Skeletal muscle satellite cell (primary cell): ENCODE results near the gene PNPLA1.

ENCODE experiments used
- H3K27me3 ChIP-seq: 2 replicates; pipeline ENCODE4 v1.7.0; 2013; ENCODE audit warnings: low read length; ENCODE audit not compliant: control insufficient read depth, insufficient read depth
- H3K36me3 ChIP-seq: 2 replicates; pipeline ENCODE4 v1.7.0; 2013; ENCODE audit warnings: mild to moderate bottlenecking, control low read depth, low read length; ENCODE audit not compliant: insufficient read depth
- H3K4me1 ChIP-seq: 2 replicates; pipeline ENCODE4 v1.7.0; 2013; ENCODE audit warnings: low read length; ENCODE audit not compliant: control insufficient read depth, insufficient read depth
- H3K4me2 ChIP-seq: 2 replicates; pipeline ENCODE4 v1.7.0; 2013; ENCODE audit warnings: mild to moderate bottlenecking, low read length
- H3K4me3 ChIP-seq: 2 replicates; pipeline ENCODE4 v1.7.0; 2013; ENCODE audit warnings: low read length
- H3K9ac ChIP-seq: 2 replicates; pipeline ENCODE4 v1.7.0; 2013; ENCODE audit warnings: mild to moderate bottlenecking, low read depth, low read length, moderate library complexity
- H3K9me3 ChIP-seq: replicated peaks from 2 replicates; pipeline ENCODE4 v1.7.0; 2013; ENCODE audit warnings: mild to moderate bottlenecking, control low read depth, low read length

The PNPLA1 gene

GRCh38 chr6:36290668-36291620, 21.1 kb downstream of the PNPLA1 start:
- Histone ChIP-seq H3K4me1 (peaks cover 8% of the 10 kb centered on the region), H3K9me3 (no peaks in the 10 kb centered on the region)

GRCh38 chr6:36292170-36292569, 22.3 kb downstream of the PNPLA1 start:
- Histone ChIP-seq H3K36me3 (no peaks in the 10 kb centered on the region), H3K4me1 (peaks cover 8% of the 10 kb centered on the region), H3K4me3 (no peak overlapping the region), H3K9ac (no peak overlapping the region), H3K9me3 (no peaks in the 10 kb centered on the region), H3K27me3 (peaks cover 68% of the 10 kb centered on the region), H3K4me2 (no peak overlapping the region)

More at GRCh38 chr6:36290668-36291620, 21.1 kb downstream of the PNPLA1 start:
- H3K4me2 ChIP-seq = peak overlapping the region; percentile 3
- H3K9ac ChIP-seq = no peak overlapping the region
- H3K36me3 ChIP-seq = no peaks in the 10 kb centered on the region
- H3K27me3 ChIP-seq = peaks cover 68% of the 10 kb centered on the region
- H3K4me3 ChIP-seq = no peak overlapping the region

GRCh38 chr6:36296240-36296639, 26.4 kb downstream of the PNPLA1 start:
- Histone ChIP-seq H3K36me3 (no peaks in the 10 kb centered on the region), H3K9me3 (no peaks in the 10 kb centered on the region), H3K4me1 (no peaks in the 10 kb centered on the region), H3K9ac (no peak overlapping the region), H3K27me3 (peaks cover 72% of the 10 kb centered on the region), H3K4me3 (no peak overlapping the region), H3K4me2 (no peak overlapping the region)

GRCh38 chr6:36297051-36297450, 27.2 kb downstream of the PNPLA1 start:
- no peak overlapping the region for H3K4me3 ChIP-seq
- no peak overlapping the region for H3K4me2 ChIP-seq
- H3K27me3 ChIP-seq = peaks cover 79% of the 10 kb centered on the region
- no peaks in the 10 kb centered on the region for H3K4me1 ChIP-seq
- no peaks in the 10 kb centered on the region for H3K36me3 ChIP-seq
- no peaks in the 10 kb centered on the region for H3K9me3 ChIP-seq
- no peak overlapping the region for H3K9ac ChIP-seq

GRCh38 chr6:36297511-36297910, 27.7 kb downstream of the PNPLA1 start:
- Histone ChIP-seq H3K9ac (no peak overlapping the region), H3K27me3 (peaks cover 76% of the 10 kb centered on the region), H3K9me3 (no peaks in the 10 kb centered on the region), H3K36me3 (no peaks in the 10 kb centered on the region), H3K4me3 (no peak overlapping the region), H3K4me2 (no peak overlapping the region), H3K4me1 (no peaks in the 10 kb centered on the region)

GRCh38 chr6:36298027-36298426, 28.2 kb downstream of the PNPLA1 start:
- Histone ChIP-seq H3K9ac (no peak overlapping the region), H3K9me3 (no peaks in the 10 kb centered on the region), H3K36me3 (no peaks in the 10 kb centered on the region), H3K4me3 (no peak overlapping the region), H3K4me2 (no peak overlapping the region), H3K27me3 (peaks cover 76% of the 10 kb centered on the region), H3K4me1 (no peaks in the 10 kb centered on the region)

GRCh38 chr6:36301085-36301658, 31.3 kb downstream of the PNPLA1 start:
- Histone ChIP-seq H3K9ac (no peak overlapping the region), H3K36me3 (no peaks in the 10 kb centered on the region), H3K4me3 (no peak overlapping the region), H3K9me3 (no peaks in the 10 kb centered on the region), H3K4me2 (no peak overlapping the region), H3K4me1 (no peaks in the 10 kb centered on the region), H3K27me3 (peaks cover 54% of the 10 kb centered on the region)

GRCh38 chr6:36301781-36302180, 31.9 kb downstream of the PNPLA1 start:
- Histone ChIP-seq H3K4me3 (no peak overlapping the region), H3K9me3 (no peaks in the 10 kb centered on the region), H3K4me2 (no peak overlapping the region), H3K27me3 (peaks cover 54% of the 10 kb centered on the region), H3K9ac (no peak overlapping the region), H3K36me3 (no peaks in the 10 kb centered on the region), H3K4me1 (no peaks in the 10 kb centered on the region)

- Histone ChIP-seq H3K4me2 (no peak overlapping the region), H3K4me1 (no peaks in the 10 kb centered on the region), H3K36me3 (no peaks in the 10 kb centered on the region)
Measured at GRCh38 chr6:36302227-36302976, 32.5 kb downstream of the PNPLA1 start.

GRCh38 chr6:36305885-36306284, 36.0 kb downstream of the PNPLA1 start:
- no peak overlapping the region for H3K9ac ChIP-seq
- H3K4me3 ChIP-seq = no peak overlapping the region
- peaks cover 4% of the 10 kb centered on the region for H3K9me3 ChIP-seq
- no peaks in the 10 kb centered on the region for H3K36me3 ChIP-seq
- H3K4me1 ChIP-seq = no peaks in the 10 kb centered on the region
- no peak overlapping the region for H3K4me2 ChIP-seq
- H3K27me3 ChIP-seq = peaks cover 59% of the 10 kb centered on the region

More at GRCh38 chr6:36302227-36302976, 32.5 kb downstream of the PNPLA1 start:
- H3K27me3 ChIP-seq = peaks cover 49% of the 10 kb centered on the region
- no peak overlapping the region for H3K9ac ChIP-seq
- no peaks in the 10 kb centered on the region for H3K9me3 ChIP-seq
- H3K4me3 ChIP-seq = no peak overlapping the region

GRCh38 chr6:36306375-36306774, 36.5 kb downstream of the PNPLA1 start:
- peaks cover 59% of the 10 kb centered on the region for H3K27me3 ChIP-seq
- no peaks in the 10 kb centered on the region for H3K36me3 ChIP-seq
- H3K9ac ChIP-seq = no peak overlapping the region
- no peak overlapping the region for H3K4me3 ChIP-seq
- H3K4me2 ChIP-seq = no peak overlapping the region
- no peaks in the 10 kb centered on the region for H3K4me1 ChIP-seq
- peaks cover 4% of the 10 kb centered on the region for H3K9me3 ChIP-seq
